Inflammatory macrophage treated with lipopolysaccharide for 1 hour (primary cell): Measurements from ENCODE around the gene RNF208.

Experiments
- DNase-seq, 2 donors: peaks; one replicate each; pipeline ENCODE4 v3.0.0-alpha.2; 2020 to 2022

The RNF208 gene

GRCh38 chr9:137211532-137211931, 10.5 kb downstream of the RNF208 start:
- no peak for DNase-seq

GRCh38 chr9:137206602-137207001, 15.4 kb downstream of the RNF208 start:
- DNase-seq = no peak

GRCh38 chr9:137205126-137206069, 16.6 kb downstream of the RNF208 start, which contains the start of the genes NDOR1 and TMEM203:
TSS of gene NDOR1 (plus strand) at chr9:137205700. CDS start at chr9:137205778, 78 bp downstream.
TSS of gene TMEM203 (minus strand) at chr9:137205648. CDS start at chr9:137205414, 234 bp downstream.
- peak; percentile 77 to 94 for DNase-seq

- DNase-seq = no peak
Measured at GRCh38 chr9:137204731-137205125, 17.3 kb downstream of the RNF208 start.

- no peak for DNase-seq
Measured at GRCh38 chr9:137202966-137203365, 19.1 kb downstream of the RNF208 start.

- DNase-seq = no peak
Measured at GRCh38 chr9:137201205-137201868, 20.7 kb downstream of the RNF208 start.

GRCh38 chr9:137200311-137201204, 21.5 kb downstream of the RNF208 start, which contains the start of gene TPRN:
TSS of gene TPRN (minus strand) at chr9:137200741. CDS start at chr9:137200711, 30 bp downstream.
- DNase-seq = peak; percentile 98 to 99

GRCh38 chr9:137199411-137200121, 22.5 kb downstream of the RNF208 start:
- no peak for DNase-seq

GRCh38 chr9:137198902-137199283, 23.1 kb downstream of the RNF208 start:
- DNase-seq = no peak

GRCh38 chr9:137198051-137198901, 23.8 kb downstream of the RNF208 start:
- DNase-seq = no peak

GRCh38 chr9:137195525-137196220, 26.4 kb downstream of the RNF208 start:
- no peak for DNase-seq

GRCh38 chr9:137194909-137195308, 27.1 kb downstream of the RNF208 start:
- no peak for DNase-seq

- DNase-seq = no peak
Measured at GRCh38 chr9:137194388-137194787, 27.7 kb downstream of the RNF208 start.

- no peak for DNase-seq
Measured at GRCh38 chr9:137193771-137194170, 28.3 kb downstream of the RNF208 start.

GRCh38 chr9:137192859-137193258, 29.2 kb downstream of the RNF208 start:
- no peak for DNase-seq

- no peak for DNase-seq
Measured at GRCh38 chr9:137192448-137192780, 29.6 kb downstream of the RNF208 start.

GRCh38 chr9:137191691-137192447, 30.2 kb downstream of the RNF208 start:
- DNase-seq = no peak

GRCh38 chr9:137191245-137191644, 30.8 kb downstream of the RNF208 start:
- DNase-seq = no peak

GRCh38 chr9:137190315-137190856, 31.7 kb downstream of the RNF208 start:
- DNase-seq = no peak
